ENCODE data around the gene RPL22. TPM values are rescaled to one million over a fixed set of nuclear protein-coding genes. Genes with fewer than 3 reads are reported as not detected.
A peak's percentile ranks its signal among the peaks of the same experiment; 100 is the strongest.

Gene RPL22
- total RNA-seq, 2 donors from 2014 or later: 121 to 213 TPM

- Histone ChIP-seq H3K36me3 (no peaks in the 10 kb centered on the region), H3K27ac (no peak within 1 kb of the TSS), H3K27me3 (replicated peaks; ENCODE audit: insufficient read depth) (peaks cover 15% of the 10 kb centered on the region), H3K4me1 (replicated peaks) (peaks cover 7% of the 10 kb centered on the region), H3K9me3 (no peaks in the 10 kb centered on the region), H3K4me3 (peak within 1 kb of the TSS; percentile 10 to 30)
- TF ChIP-seq POLR2A (IDR thresholded peaks at IDR 0.05) (no peak), CTCF (IDR thresholded peaks at IDR 0.05) (no peak), POLR2AphosphoS5 (IDR thresholded peaks at IDR 0.05) (no peak)
- DNase-seq (ENCODE audit: low spot score): no peak
- intact Hi-C loops (cut with DNase I): loop anchor here (5.0 kb wide), 1 partner anchor 188 kb away; the partner anchor contains the start of gene NPHP4
- WGBS: under 1% methylated on average over 24 of the region's 57 CpGs
Observed at GRCh38 chr1:6180268-6180706, 19.1 kb downstream of the RPL22 start, which contains the start of gene CHD5. Gene CHD5 (minus strand): TSS chr1:6180321. CDS start chr1:6180023, 298 bp downstream.

GRCh38 chr1:6179564-6180175 lies 19.7 kb downstream of the RPL22 start:
- DNase-seq (ENCODE audit: low spot score): no peak
- no peaks in the 10 kb centered on the region for H3K9me3 ChIP-seq
- WGBS: under 1% methylated on average over 77 of the region's 92 CpGs
- peaks cover 7% of the 10 kb centered on the region for H3K4me1 ChIP-seq (replicated peaks)
- H3K4me3 ChIP-seq: peak overlapping the region; percentile 10 to 30
- no peak for TF ChIP-seq POLR2A (IDR thresholded peaks at IDR 0.05)
- TF ChIP-seq POLR2AphosphoS5 (IDR thresholded peaks at IDR 0.05): no peak
- no peak for TF ChIP-seq CTCF (IDR thresholded peaks at IDR 0.05)
- intact Hi-C loops (cut with DNase I): loop anchor here (5.0 to 10.0 kb wide), 2 partner anchors 125 to 187 kb away; partner anchors contain the start of gene NPHP4
- H3K27ac ChIP-seq: no peak overlapping the region
- no peaks in the 10 kb centered on the region for H3K36me3 ChIP-seq
- peaks cover 15% of the 10 kb centered on the region for H3K27me3 ChIP-seq (replicated peaks; ENCODE audit: insufficient read depth)

- intact Hi-C loops (cut with DNase I): loop anchor here (10.0 kb wide), 1 partner anchor 124 kb away; no protein-coding TSS in a partner anchor
- WGBS: 4% methylated on average over 44 of the region's 51 CpGs
Observed at GRCh38 chr1:6178751-6179563, 20.4 kb downstream of the RPL22 start.

GRCh38 chr1:6177681-6178380 lies 21.6 kb downstream of the RPL22 start:
- peaks cover 15% of the 10 kb centered on the region for H3K27me3 ChIP-seq (replicated peaks; ENCODE audit: insufficient read depth)
- no peak for DNase-seq (ENCODE audit: low spot score)
- WGBS: 68% methylated on average over 18 of the region's 18 CpGs
- H3K36me3 ChIP-seq: no peaks in the 10 kb centered on the region
- H3K27ac ChIP-seq: no peak overlapping the region
- intact Hi-C loops (cut with DNase I): loop anchor here (10.0 kb wide), 1 partner anchor 123 kb away; no protein-coding TSS in a partner anchor
- no peaks in the 10 kb centered on the region for H3K9me3 ChIP-seq
- H3K4me1 ChIP-seq (replicated peaks): peaks cover 7% of the 10 kb centered on the region
- TF ChIP-seq POLR2AphosphoS5 (IDR thresholded peaks at IDR 0.05) (no peak), CTCF (IDR thresholded peaks at IDR 0.05) (no peak), POLR2A (IDR thresholded peaks at IDR 0.05) (no peak)
- no peak overlapping the region for H3K4me3 ChIP-seq

More at GRCh38 chr1:6178751-6179563, 20.4 kb downstream of the RPL22 start:
- peaks cover 7% of the 10 kb centered on the region for H3K4me1 ChIP-seq (replicated peaks)
- DNase-seq (ENCODE audit: low spot score): no peak
- TF ChIP-seq CTCF (IDR thresholded peaks at IDR 0.05): no peak
- TF ChIP-seq POLR2AphosphoS5 (IDR thresholded peaks at IDR 0.05): no peak
- no peak for TF ChIP-seq POLR2A (IDR thresholded peaks at IDR 0.05)
- H3K27me3 ChIP-seq (replicated peaks; ENCODE audit: insufficient read depth): peaks cover 15% of the 10 kb centered on the region
- H3K27ac ChIP-seq: no peak overlapping the region
- H3K4me3 ChIP-seq: peak overlapping the region; percentile 10 to 21
- no peaks in the 10 kb centered on the region for H3K36me3 ChIP-seq
- H3K9me3 ChIP-seq: no peaks in the 10 kb centered on the region

All from prostate gland (tissue), 2 donors.